Mesothelial cell of epicardium (in vitro differentiated cells): ENCODE measurements around the gene FNBP1L. TPM values are rescaled to one million over a fixed set of nuclear protein-coding genes. Genes with fewer than 3 reads are reported as not detected.

Experiments
- DNase-seq, 2 experiments: peaks; one replicate each; pipeline ENCODE4 v3.0.0; 2021; ENCODE audit warnings: low spot score in 2 of 2; ENCODE audit not compliant: unreplicated experiment in 2 of 2
- H3K27ac Mint-ChIP-seq: 2 replicates; pipeline ENCODE4 v1.8.0; 2021; ENCODE audit warnings: mixed read lengths
- H3K27me3 Mint-ChIP-seq: 2 replicates; pipeline ENCODE4 v1.8.0; 2021; ENCODE audit warnings: low read depth, mixed read lengths
- H3K36me3 Mint-ChIP-seq: 2 replicates; pipeline ENCODE4 v1.8.0; 2021; ENCODE audit warnings: mixed read lengths
- H3K4me1 Mint-ChIP-seq: 2 replicates; pipeline ENCODE4 v1.8.0; 2021; ENCODE audit warnings: mixed read lengths
- H3K4me3 Mint-ChIP-seq: 2 replicates; pipeline ENCODE4 v1.8.0; 2021; ENCODE audit warnings: mild to moderate bottlenecking, moderate library complexity, mixed read lengths
- H3K9me3 Mint-ChIP-seq: 2 replicates; pipeline ENCODE4 v1.8.0; 2021; ENCODE audit warnings: mixed read lengths
- total RNA-seq: library from RNA; stranded (reverse); gene quantifications from 3 replicates; pipeline ENCODE4 v1.2.1, GENCODE V29; 2021
- TF ChIP-seq, protein P1 (sequence below): fragments of 200-600 bp; sonication (generic); IDR thresholded peaks from one replicate; pipeline ENCODE4 v1.5.0; 2021; ENCODE audit warnings: antibody characterized with exemption; ENCODE audit not compliant: unreplicated experiment

The FNBP1L gene
- 71.5 to 74.5 TPM (median 73.7 TPM) in 3 replicates for total RNA-seq

GRCh38 chr1:93447481-93448291 lies at the start of gene FNBP1L:
FNBP1L (plus strand) TSS chr1:93448118; CDS start chr1:93448282, 164 bp downstream.
- TF ChIP-seq, protein P1, sequence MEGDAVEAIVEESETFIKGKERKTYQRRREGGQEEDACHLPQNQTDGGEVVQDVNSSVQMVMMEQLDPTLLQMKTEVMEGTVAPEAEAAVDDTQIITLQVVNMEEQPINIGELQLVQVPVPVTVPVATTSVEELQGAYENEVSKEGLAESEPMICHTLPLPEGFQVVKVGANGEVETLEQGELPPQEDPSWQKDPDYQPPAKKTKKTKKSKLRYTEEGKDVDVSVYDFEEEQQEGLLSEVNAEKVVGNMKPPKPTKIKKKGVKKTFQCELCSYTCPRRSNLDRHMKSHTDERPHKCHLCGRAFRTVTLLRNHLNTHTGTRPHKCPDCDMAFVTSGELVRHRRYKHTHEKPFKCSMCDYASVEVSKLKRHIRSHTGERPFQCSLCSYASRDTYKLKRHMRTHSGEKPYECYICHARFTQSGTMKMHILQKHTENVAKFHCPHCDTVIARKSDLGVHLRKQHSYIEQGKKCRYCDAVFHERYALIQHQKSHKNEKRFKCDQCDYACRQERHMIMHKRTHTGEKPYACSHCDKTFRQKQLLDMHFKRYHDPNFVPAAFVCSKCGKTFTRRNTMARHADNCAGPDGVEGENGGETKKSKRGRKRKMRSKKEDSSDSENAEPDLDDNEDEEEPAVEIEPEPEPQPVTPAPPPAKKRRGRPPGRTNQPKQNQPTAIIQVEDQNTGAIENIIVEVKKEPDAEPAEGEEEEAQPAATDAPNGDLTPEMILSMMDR, result no peak
- H3K27me3 Mint-ChIP-seq, result no peaks in the 10 kb centered on the region
- H3K36me3 Mint-ChIP-seq, result no peaks in the 10 kb centered on the region
- H3K4me1 Mint-ChIP-seq, result peaks cover 33% of the 10 kb centered on the region
- DNase-seq, result peak; percentile 78 to 89
- no peaks in the 10 kb centered on the region for H3K9me3 Mint-ChIP-seq
- H3K4me3 Mint-ChIP-seq, result peak within 1 kb of the TSS; percentile 98
- H3K27ac Mint-ChIP-seq, result peak within 1 kb of the TSS; percentile 99

- TF ChIP-seq, protein P1, result no peak
- peaks cover 22% of the 10 kb centered on the region for H3K9me3 Mint-ChIP-seq
- H3K4me3 Mint-ChIP-seq, result no peak overlapping the region
- no peaks in the 10 kb centered on the region for H3K27me3 Mint-ChIP-seq
- no peak for DNase-seq
- H3K27ac Mint-ChIP-seq, result peak overlapping the region; percentile 14
- peaks cover 10% of the 10 kb centered on the region for H3K4me1 Mint-ChIP-seq
- H3K36me3 Mint-ChIP-seq, result peaks cover 2% of the 10 kb centered on the region
Measured at GRCh38 chr1:93399781-93400180, 48.1 kb upstream of the FNBP1L start.

- Mint-ChIP-seq H3K27ac (no peak overlapping the region), H3K4me3 (no peak overlapping the region), H3K36me3 (peaks cover 4% of the 10 kb centered on the region), H3K9me3 (peaks cover 24% of the 10 kb centered on the region), H3K27me3 (no peaks in the 10 kb centered on the region), H3K4me1 (no peaks in the 10 kb centered on the region)
- no peak for DNase-seq
- TF ChIP-seq, protein P1, result no peak
Measured at GRCh38 chr1:93408203-93408602, 39.7 kb upstream of the FNBP1L start.

DNA sequence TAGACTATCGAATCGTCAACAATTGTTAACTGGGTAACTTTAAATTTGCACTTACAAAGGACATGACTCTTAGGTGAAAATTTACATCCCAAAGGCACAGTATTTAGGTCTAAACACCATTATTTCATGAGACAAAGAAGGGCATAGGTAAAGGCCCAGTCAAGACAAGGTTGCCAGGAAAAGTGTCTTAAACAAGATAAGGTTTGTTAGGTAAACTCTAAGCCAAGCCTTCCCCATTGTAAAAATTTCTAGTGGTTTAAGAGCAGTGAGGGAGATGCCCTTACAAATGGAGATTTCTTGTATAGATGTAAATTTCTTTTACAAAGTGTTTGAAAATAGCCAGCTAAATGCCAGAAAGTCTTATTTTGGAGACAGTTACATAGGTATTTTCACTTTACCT lies 36.9 kb upstream of the FNBP1L start:
- H3K27me3 Mint-ChIP-seq, result no peaks in the 10 kb centered on the region
- DNase-seq, result no peak
- H3K9me3 Mint-ChIP-seq, result peaks cover 11% of the 10 kb centered on the region
- peaks cover 3% of the 10 kb centered on the region for H3K36me3 Mint-ChIP-seq
- no peak overlapping the region for H3K27ac Mint-ChIP-seq
- no peak overlapping the region for H3K4me3 Mint-ChIP-seq
- TF ChIP-seq, protein P1, result no peak
- no peaks in the 10 kb centered on the region for H3K4me1 Mint-ChIP-seq

- no peak for DNase-seq
- no peak overlapping the region for H3K4me3 Mint-ChIP-seq
- H3K4me1 Mint-ChIP-seq, result no peaks in the 10 kb centered on the region
- TF ChIP-seq, protein P1, result no peak
- H3K27me3 Mint-ChIP-seq, result no peaks in the 10 kb centered on the region
- H3K9me3 Mint-ChIP-seq, result peaks cover 7% of the 10 kb centered on the region
- H3K27ac Mint-ChIP-seq, result no peak overlapping the region
- H3K36me3 Mint-ChIP-seq, result no peaks in the 10 kb centered on the region
Measured at GRCh38 chr1:93414749-93415148, 33.2 kb upstream of the FNBP1L start.
